AG09309 (cell line): ENCODE results near the gene NUPR1.

ENCODE experiments used
- DNase-seq: peaks from one replicate; pipeline ENCODE4 v3.0.0-alpha.2; 2010; ENCODE audit warnings: low read depth
- H3K4me3 ChIP-seq: 2 replicates; pipeline ENCODE4 v1.5.1; 2011; ENCODE audit warnings: mild to moderate bottlenecking, low read depth, low read length, moderate library complexity; ENCODE audit not compliant: control insufficient read depth
- TF ChIP-seq, protein P1 (sequence below): IDR thresholded peaks from 2 replicates; pipeline ENCODE4 v1.5.1; 2011; ENCODE audit warnings: mild to moderate bottlenecking, low read depth, low read length, inconsistent platforms; ENCODE audit not compliant: insufficient read depth, control insufficient read depth; ENCODE audit errors: missing control alignments

Gene NUPR1

DNA sequence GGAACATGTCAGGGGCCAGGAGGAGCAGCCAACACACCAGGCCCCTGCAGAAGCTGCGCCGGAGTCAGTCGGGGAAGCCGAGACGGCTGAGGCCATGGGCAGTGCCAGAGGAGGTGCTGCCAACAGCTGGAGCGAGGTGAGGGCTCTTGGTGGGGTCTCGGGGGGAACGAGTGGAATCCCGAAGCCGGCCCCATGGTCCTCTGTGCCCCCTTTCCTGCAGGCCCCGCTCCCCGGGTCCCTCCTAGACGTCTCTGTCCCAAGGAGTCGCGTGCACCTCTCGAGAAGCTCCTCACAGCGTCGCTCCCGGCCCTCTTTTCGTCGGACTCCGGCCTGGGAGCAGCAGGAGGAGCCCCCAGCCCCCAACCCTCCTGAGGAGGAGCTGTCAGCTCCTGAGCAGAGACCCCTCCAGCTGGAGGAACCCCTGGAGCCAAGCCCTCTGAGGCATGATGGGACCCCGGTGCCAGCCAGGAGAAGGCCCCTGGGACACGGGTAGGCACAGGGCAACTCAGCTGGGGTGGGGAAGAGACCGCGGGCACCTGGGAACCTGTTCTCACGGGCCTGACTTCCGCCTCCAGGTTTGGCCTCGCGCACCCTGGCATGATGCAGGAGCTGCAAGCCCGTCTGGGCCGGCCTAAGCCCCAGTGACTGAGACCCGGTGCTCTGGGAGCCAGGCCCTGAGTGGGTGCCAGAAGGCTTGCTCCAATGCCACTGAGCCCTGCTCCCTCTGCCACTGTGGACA lies 40.7 kb downstream of the NUPR1 start:
- no peak for DNase-seq
- TF ChIP-seq, protein P1, sequence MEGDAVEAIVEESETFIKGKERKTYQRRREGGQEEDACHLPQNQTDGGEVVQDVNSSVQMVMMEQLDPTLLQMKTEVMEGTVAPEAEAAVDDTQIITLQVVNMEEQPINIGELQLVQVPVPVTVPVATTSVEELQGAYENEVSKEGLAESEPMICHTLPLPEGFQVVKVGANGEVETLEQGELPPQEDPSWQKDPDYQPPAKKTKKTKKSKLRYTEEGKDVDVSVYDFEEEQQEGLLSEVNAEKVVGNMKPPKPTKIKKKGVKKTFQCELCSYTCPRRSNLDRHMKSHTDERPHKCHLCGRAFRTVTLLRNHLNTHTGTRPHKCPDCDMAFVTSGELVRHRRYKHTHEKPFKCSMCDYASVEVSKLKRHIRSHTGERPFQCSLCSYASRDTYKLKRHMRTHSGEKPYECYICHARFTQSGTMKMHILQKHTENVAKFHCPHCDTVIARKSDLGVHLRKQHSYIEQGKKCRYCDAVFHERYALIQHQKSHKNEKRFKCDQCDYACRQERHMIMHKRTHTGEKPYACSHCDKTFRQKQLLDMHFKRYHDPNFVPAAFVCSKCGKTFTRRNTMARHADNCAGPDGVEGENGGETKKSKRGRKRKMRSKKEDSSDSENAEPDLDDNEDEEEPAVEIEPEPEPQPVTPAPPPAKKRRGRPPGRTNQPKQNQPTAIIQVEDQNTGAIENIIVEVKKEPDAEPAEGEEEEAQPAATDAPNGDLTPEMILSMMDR: no peak

DNA sequence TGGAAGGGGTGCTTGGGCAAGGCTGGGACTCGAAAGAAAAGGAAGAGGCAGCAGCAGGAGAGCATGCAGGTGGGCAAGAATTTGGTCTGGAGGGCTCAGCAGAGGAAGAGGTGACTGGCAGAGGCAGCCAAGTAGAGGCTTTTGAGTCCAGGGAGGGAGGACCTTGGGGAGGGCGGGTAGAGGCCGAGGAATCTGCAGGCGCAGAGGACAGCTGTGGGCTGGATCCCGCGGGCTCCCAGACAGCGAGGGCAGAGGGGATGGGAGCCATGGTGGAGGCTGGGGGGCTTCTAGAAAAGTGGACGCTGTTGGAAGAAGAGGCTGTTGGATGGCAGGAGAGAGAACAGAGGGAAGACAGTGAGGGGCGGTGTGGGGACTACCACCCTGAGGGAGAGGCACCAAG lies 41.4 kb downstream of the NUPR1 start:
- H3K4me3 ChIP-seq: no peak overlapping the region
- no peak for DNase-seq
- TF ChIP-seq, protein P1: no peak

More for the DNA sequence above, 40.7 kb downstream of the NUPR1 start:
- no peak overlapping the region for H3K4me3 ChIP-seq

DNA sequence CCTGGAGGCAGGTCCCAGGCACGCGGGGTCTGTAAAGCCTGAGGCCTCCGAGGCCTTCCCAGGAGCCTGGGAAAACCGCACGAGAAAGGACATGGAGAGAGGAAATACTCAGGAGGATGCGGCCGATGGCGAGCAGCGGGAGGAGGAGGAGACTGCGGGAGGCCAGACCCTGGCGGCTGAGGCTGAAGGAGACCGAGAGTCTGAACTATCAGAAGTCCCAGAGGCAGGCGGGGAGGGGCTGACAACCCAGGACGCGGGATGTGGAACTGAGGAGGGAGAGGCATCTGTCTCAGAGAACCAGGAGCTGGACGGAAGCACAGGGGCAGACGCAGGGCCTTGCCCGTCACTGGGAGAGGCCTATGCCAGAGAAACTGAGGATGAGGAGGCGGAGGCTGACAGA lies 41.9 kb downstream of the NUPR1 start:
- no peak for DNase-seq
- TF ChIP-seq, protein P1: no peak
- H3K4me3 ChIP-seq: no peak overlapping the region

DNA sequence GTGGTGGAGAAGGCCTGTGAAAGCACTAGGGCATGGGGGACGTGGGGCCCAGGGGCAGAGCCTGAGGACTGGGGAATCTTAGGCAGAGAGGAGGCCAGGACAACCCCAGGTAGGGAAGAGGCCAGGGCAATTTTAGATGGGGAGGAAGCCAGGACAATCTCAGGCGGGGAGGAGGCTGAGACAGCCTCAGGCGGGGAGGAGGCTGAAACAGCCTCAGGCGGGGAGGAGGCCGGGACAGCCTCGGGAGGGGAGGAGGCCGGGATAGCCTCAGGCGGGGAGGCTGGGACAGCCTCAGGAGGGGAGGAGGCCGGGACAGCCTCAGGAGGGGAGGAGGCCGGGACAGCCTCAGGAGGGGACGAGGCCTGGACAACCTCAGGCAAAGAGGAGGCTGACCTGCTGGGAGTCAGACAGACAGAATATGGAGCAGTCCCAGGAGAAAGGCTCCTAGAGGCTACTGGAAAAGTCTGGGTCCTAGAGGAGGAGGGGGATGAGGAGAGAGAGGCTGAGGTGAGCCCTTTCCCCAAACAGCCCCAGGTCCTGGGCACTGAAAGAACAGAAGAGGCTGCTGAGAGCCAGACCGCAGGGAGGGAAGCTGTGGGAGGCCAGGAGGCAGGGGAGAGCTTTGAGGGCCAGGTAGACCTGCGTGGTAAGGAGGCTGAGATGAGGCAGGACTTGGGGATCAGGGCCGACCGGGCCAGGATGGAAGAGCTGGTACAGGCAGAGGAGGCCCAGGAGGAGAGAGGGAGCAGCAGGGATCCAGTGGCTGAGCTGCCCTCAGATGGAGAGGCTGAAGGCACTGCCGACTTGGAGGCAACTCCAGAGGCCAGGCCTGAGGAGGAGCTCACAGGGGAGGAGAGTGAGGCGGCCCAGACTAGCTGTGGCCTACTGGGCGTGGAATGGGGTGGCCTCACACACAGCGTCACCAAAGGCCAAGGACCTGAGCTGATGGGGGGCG lies 42.7 kb downstream of the NUPR1 start:
- H3K4me3 ChIP-seq: no peak overlapping the region
- no peak for DNase-seq
- TF ChIP-seq, protein P1: no peak

DNA sequence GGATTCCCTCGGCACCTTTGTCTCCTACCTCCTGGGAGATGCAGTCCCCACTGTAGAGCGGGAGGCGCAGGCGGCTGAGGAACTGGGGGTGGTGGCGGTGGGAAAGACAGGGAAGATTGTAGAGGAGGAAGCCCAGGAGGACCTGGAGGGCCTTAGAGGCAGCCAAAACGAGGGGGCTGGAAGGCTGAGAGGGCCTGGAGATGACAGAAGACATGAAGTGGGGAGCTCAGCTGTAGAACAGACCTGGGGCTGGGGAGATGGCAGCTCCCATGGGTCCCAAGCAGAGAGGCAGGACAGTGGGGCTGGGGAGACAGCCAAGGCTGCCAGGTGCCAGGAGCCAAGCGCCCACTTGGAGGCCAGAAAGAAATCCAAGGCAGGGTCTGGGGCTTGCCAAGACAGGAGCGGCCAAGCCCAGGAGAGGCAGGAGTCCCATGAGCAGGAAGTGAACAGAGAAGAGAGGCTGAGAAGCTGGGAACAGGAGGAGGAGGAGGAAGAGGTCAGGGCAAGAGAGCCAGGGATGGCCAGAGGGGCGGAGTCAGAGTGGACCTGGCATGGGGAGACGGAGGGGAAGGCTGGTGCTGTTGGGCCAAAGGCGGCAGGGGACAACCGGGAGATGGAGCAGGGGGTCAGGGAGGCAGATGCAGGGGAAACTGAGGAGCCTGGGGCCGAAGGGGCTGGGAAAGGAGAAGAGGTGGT lies 43.5 kb downstream of the NUPR1 start:
- TF ChIP-seq, protein P1: no peak
- no peak for DNase-seq
- H3K4me3 ChIP-seq: no peak overlapping the region

DNA sequence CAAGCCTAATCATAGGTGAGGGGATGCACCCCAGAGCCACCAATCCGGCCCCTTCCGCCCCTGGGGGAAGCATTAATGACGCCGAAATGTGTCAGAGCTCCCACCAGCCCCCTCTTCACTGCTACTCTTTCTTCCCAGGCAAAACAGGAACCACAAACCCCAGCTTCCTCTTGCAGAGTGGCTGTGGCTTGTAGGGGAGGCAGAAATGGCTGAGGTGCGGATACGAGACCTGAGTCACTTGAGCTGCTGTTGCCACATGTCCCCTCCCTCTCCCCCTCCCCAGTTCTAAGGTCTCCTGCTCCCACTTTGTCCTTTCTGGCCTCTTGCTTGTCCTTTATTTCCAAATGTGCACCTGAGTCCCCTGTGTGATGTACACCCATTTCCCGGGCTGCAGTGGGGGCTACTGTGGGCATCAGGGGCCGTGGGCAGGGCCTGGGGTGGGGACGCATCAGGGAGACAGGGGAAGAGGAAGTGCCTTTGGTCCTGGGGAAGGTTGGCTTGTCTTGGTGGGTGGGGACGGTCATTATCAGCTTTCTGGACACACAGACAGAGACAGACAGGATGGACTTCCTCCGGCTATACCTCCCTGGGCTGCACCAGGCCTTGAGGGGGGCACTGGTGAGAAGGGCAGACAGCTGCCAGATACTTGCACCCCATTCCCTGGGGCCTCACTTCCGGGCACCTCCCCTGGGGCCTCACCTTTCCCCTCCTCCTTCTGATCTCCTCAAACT lies 44.5 kb downstream of the NUPR1 start, which contains the start of gene APOBR:
TSS of gene APOBR (plus strand) at position 523 of the 731 bp plus-strand sequence. CDS start at position 562, 39 bp downstream.
- DNase-seq: no peak
- TF ChIP-seq, protein P1: no peak
- no peak within 1 kb of the TSS for H3K4me3 ChIP-seq
